Activated B cell treated with CpG ODN at 0.5 μM for 24 hours (primary cell): ENCODE data around the gene HAPLN3. TPM values are rescaled to one million over a fixed set of nuclear protein-coding genes. Genes with fewer than 3 reads are reported as not detected.
"Not testable (repeated sequence)": the region's sequence is repeated elsewhere in the genome, so short reads cannot be mapped to it uniquely, and the experiment has no call there.

Experiments
- ATAC-seq: fragments of 200-7000 bp; cut with Tn5 transposase; one replicate; pipeline ENCODE4 v1.10.0; 2021; ENCODE audit warnings: low read depth, mild to moderate bottlenecking, moderate library complexity
- CTCF ChIA-PET: fragments of 350-600 bp; sonication (Branson Sonifier 250); formaldehyde crosslinking; loops from one replicate; lab custom pipeline; 2021; ENCODE audit warnings: antibody characterized with exemption; lab: Charles Lee
- POLR2A ChIA-PET: fragments of 350-600 bp; sonication (Branson Sonifier 250); formaldehyde crosslinking; loops from one replicate; lab custom pipeline; 2021; ENCODE audit warnings: antibody characterized with exemption; lab: Charles Lee
- DNase-seq: peaks from one replicate; pipeline ENCODE4 v3.0.0; 2022
- H3K27ac Mint-ChIP-seq: one replicate; pipeline ENCODE4 v1.8.0; 2020; ENCODE audit warnings: mixed read lengths
- H3K27me3 Mint-ChIP-seq: one replicate; pipeline ENCODE4 v1.8.0; 2021; ENCODE audit warnings: mixed read lengths
- H3K36me3 Mint-ChIP-seq: one replicate; pipeline ENCODE4 v1.8.0; 2021; ENCODE audit warnings: low read depth, mixed read lengths
- H3K4me1 Mint-ChIP-seq: one replicate; pipeline ENCODE4 v1.8.0; 2021; ENCODE audit warnings: mixed read lengths
- H3K4me3 Mint-ChIP-seq: one replicate; pipeline ENCODE4 v1.8.0; 2020; ENCODE audit warnings: mild to moderate bottlenecking, mixed read lengths
- H3K9me3 Mint-ChIP-seq: one replicate; pipeline ENCODE4 v1.8.0; 2020; ENCODE audit warnings: mixed read lengths
- intact Hi-C: fragments of 100-400 bp; cut with micrococcal nuclease; formaldehyde crosslinking; loops from one replicate; pipeline ENCODE4 v1.15.1; 2024
- total RNA-seq: library from RNA; stranded (reverse); gene quantifications from 2 replicates; pipeline ENCODE4 v1.2.3, GENCODE V29; 2022
- TF ChIP-seq, protein P1 (sequence below): fragments of 200-600 bp; IDR thresholded peaks from one replicate; pipeline ENCODE4 v1.8.0; 2022; ENCODE audit warnings: antibody characterized with exemption, mild to moderate bottlenecking

Gene HAPLN3
- total RNA-seq, 1 donor from 2014 or later: 9.1 TPM

DNA sequence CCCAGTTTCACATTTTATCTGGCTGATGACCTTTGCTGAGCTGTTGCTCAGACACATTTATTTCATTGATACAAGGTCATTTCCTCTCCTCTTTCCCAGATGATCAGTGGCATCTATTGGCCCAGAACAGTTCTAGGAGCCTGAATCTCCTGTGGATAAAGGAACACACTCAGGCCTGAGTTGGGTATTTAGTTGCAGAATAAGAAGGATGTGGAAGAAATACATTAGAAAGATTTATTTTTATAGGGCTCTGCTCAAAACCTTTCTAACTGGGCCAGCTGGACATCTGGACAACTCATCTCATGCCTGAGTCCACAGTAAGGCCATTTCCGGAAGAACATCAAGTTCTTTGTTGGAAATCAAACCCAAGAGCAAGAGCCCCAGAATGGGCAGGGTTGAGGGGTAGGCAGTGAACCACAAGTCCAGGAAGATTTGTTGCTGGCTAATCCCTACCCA is 37.6 kb upstream of the HAPLN3 start:
- POLR2A ChIA-PET: no interaction called here
- ATAC-seq: no peak
- TF ChIP-seq, protein P1, sequence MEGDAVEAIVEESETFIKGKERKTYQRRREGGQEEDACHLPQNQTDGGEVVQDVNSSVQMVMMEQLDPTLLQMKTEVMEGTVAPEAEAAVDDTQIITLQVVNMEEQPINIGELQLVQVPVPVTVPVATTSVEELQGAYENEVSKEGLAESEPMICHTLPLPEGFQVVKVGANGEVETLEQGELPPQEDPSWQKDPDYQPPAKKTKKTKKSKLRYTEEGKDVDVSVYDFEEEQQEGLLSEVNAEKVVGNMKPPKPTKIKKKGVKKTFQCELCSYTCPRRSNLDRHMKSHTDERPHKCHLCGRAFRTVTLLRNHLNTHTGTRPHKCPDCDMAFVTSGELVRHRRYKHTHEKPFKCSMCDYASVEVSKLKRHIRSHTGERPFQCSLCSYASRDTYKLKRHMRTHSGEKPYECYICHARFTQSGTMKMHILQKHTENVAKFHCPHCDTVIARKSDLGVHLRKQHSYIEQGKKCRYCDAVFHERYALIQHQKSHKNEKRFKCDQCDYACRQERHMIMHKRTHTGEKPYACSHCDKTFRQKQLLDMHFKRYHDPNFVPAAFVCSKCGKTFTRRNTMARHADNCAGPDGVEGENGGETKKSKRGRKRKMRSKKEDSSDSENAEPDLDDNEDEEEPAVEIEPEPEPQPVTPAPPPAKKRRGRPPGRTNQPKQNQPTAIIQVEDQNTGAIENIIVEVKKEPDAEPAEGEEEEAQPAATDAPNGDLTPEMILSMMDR: no peak
- Mint-ChIP-seq H3K4me3 (no peak overlapping the region), H3K36me3 (no peaks in the 10 kb centered on the region), H3K4me1 (no peaks in the 10 kb centered on the region), H3K27me3 (peaks cover 32% of the 10 kb centered on the region), H3K9me3 (peaks cover 2% of the 10 kb centered on the region), H3K27ac (no peak overlapping the region)
- CTCF ChIA-PET: no interaction called here
- intact Hi-C loops: no loop called here
- no peak for DNase-seq

DNA sequence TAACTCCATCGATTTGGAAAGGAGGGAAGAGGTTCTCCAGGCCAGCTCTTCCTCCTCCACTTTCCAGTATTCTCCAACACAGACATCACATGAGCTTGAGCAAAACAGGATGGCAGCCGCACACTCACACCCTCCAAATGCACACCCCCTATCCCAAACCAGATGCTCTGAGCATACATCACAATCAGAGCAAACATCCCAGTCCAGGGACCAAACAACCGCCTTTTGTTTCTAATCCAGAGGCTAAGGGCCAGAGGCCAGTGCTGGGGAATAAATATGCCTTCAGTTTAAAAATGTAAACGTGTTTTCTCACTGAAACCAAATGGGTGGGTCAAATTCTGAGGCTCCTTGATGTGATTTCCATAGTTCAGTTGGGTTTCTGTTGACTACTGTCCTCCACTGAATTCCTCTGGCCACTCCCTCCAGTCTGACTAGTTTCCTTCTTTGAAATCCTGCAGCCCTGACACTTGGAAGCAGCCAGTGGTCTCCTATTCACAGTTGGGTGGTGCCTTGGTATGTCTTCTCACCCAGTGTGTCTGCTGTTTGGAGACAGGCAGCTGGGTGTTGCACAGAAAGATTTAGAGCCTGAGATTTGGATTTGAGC is 37.0 kb upstream of the HAPLN3 start:
- CTCF ChIA-PET: no interaction called here
- Mint-ChIP-seq H3K36me3 (no peaks in the 10 kb centered on the region), H3K4me1 (no peaks in the 10 kb centered on the region), H3K27ac (no peak overlapping the region), H3K27me3 (peaks cover 32% of the 10 kb centered on the region), H3K9me3 (peaks cover 2% of the 10 kb centered on the region), H3K4me3 (no peak overlapping the region)
- intact Hi-C loops: no loop called here
- DNase-seq (no peak), ATAC-seq (no peak)
- TF ChIP-seq, protein P1: no peak
- POLR2A ChIA-PET: no interaction called here

DNA sequence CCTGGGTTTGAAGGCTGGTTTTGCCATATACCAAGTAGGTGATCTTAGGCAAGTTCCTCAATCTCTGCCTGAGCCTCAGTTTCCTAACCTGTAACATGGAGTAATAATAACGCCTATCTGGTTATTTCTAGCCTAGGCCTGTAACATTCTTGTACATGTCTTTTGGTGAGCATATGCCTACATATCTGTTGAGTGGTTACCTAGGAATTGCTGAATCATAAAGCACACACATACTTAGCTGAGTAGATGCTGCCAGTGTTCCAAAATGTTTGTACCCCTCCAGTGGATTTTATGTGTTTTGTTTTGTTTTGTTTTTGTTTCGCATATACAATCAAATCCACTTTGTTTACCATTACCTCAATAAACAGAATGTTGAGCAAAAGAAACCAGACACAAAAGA is 35.2 kb upstream of the HAPLN3 start:
- ATAC-seq (no peak), DNase-seq (no peak)
- Mint-ChIP-seq H3K4me3 (no peak overlapping the region), H3K36me3 (no peaks in the 10 kb centered on the region), H3K9me3 (peaks cover 2% of the 10 kb centered on the region), H3K27me3 (peaks cover 29% of the 10 kb centered on the region), H3K4me1 (no peaks in the 10 kb centered on the region), H3K27ac (no peak overlapping the region)
- CTCF ChIA-PET: no interaction called here
- POLR2A ChIA-PET: no interaction called here
- intact Hi-C loops: no loop called here
- TF ChIP-seq, protein P1: no peak

DNA sequence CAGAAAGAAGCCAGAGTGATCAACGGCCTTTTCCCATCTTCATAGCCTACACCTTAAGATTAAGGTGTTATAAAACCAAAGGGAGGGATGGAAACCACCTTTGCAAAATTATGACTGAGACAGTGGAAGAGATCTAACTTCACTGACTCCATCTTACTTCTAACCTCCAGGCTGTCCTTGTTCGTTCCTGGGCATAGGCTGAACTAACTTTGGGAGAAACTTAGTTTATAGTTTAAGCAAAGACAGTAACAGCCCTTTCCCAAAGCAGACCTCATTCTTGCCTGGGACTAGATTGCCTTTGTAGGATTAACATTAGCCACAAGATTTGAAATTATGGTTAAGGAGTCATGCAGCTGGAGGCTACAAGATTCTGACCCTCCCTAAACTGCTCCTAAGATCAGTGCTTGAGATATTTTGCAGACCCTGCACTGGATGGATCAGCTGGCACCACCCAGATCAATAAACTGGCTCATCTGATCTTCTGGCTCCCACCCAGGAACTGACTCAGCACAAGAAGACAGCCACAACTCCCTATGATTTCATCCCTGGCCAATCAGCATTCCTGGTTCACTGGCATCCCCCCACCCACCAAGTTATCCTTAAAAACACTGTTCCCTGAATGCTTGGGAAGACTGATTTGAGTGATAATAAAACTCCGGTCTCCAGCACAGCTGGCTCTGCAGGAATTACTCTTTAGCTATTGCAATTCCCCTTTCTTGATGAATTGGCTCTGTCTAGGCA is 34.2 kb upstream of the HAPLN3 start:
- ATAC-seq, POLR2A ChIA-PET, CTCF ChIA-PET, H3K9me3 Mint-ChIP-seq, H3K4me1 Mint-ChIP-seq, H3K36me3 Mint-ChIP-seq, H3K27ac Mint-ChIP-seq, DNase-seq, H3K4me3 Mint-ChIP-seq, intact Hi-C loops: not testable (repeated sequence)
- peaks cover 26% of the 10 kb centered on the region for H3K27me3 Mint-ChIP-seq

DNA sequence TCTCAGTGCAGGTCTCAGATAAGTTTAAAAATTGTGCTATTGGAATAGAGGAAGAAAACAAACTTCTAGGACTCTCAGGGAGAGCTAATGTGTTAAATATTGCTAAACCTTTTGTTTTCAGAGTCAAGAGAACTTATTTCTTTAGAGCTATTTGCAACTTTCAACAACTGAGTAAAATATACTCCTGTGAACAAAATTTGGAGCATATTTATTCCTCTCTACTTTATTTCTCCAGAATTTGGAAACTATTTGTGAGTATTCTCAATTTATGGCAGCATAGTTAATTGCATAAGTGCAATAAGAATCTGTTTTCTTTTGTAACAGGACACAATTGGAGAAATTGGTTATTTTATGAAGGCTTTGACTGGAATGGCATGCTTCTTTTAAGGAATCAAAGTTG is 32.8 kb upstream of the HAPLN3 start:
- H3K27me3 Mint-ChIP-seq: peaks cover 21% of the 10 kb centered on the region
- POLR2A ChIA-PET, H3K4me1 Mint-ChIP-seq, H3K27ac Mint-ChIP-seq, intact Hi-C loops, CTCF ChIA-PET, H3K9me3 Mint-ChIP-seq, DNase-seq, H3K4me3 Mint-ChIP-seq, ATAC-seq, H3K36me3 Mint-ChIP-seq: not testable (repeated sequence)

DNA sequence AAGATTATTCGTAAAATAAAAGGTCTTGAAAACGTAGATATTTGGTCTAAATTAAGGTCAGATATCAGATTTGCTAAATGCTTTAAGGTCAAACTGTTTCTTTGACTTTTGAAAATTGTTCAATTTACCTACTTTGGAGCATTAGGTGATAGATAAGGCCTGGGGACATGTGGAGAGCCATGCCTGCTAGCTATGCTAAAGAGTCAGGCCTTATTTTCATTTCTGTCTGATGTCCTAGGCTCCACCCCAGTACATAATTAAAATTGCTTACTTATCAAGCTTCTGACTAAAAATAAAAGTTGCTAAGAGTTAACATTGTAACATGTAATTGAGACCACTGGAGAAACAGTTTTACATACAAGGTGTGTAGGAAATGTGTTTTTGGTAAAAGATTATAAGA is 30.3 kb upstream of the HAPLN3 start:
- H3K36me3 Mint-ChIP-seq, H3K9me3 Mint-ChIP-seq, intact Hi-C loops, ATAC-seq, H3K4me3 Mint-ChIP-seq, DNase-seq, H3K27ac Mint-ChIP-seq, H3K4me1 Mint-ChIP-seq, POLR2A ChIA-PET: not testable (repeated sequence)
- peaks cover 13% of the 10 kb centered on the region for H3K27me3 Mint-ChIP-seq
- CTCF ChIA-PET: interaction anchor here (1.2 kb wide), 1 partner anchor 21 kb away, joined by 4 read pairs; no protein-coding TSS in a partner anchor

DNA sequence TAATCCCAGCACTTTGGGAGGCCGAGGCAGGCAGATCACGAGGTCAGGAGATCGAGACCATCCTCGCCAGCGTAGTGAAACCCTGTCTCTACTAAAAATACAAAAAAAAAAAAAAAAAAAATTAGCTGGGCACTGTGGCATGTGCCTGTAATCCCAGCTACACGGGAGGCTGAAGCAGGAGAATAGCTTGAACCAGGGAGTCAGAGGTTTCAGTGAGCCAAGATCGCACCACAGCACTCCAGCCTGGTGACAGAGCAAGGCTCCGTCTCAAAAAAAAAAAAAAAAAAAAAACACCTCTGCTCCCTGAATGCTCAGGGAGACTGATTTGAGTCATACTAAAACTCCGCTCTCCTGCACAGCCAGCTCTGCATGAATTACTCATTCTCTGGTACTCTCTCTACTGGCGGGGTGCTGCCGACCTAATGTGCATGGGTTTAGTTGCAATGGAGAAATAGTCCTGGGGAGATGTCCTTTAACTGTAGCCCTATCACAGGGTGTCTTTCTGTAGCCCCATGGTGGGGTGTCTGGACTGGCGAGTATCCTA is 25.6 kb upstream of the HAPLN3 start:
- POLR2A ChIA-PET, ATAC-seq, H3K4me3 Mint-ChIP-seq, intact Hi-C loops, DNase-seq, H3K4me1 Mint-ChIP-seq, H3K36me3 Mint-ChIP-seq, H3K9me3 Mint-ChIP-seq, H3K27ac Mint-ChIP-seq: not testable (repeated sequence)
- CTCF ChIA-PET: interaction anchor here (0.9 to 1.1 kb wide), 2 partner anchors 15 to 286 kb away, joined by 3 read pairs; no protein-coding TSS in a partner anchor
- peaks cover 30% of the 10 kb centered on the region for H3K27me3 Mint-ChIP-seq
